Keratinocyte (primary cell): Measurements from ENCODE around the gene DKK3. TPM values are rescaled to one million over a fixed set of nuclear protein-coding genes. Genes with fewer than 3 reads are reported as not detected.

Experiments
- DNase-seq: peaks from one replicate; pipeline ENCODE4 v3.0.0-alpha.2; 2011; ENCODE audit warnings: low read depth, missing footprints, low spot score
- FAIRE-seq: peaks from 2 replicates; lab custom pipeline; 2011; peaks lifted over from hg19 to GRCh38; lab: Jason Lieb, UNC
- H2AFZ ChIP-seq: 2 replicates; pipeline ENCODE4 v1.6.0; 2012; ENCODE audit warnings: low read length, control low read depth, inconsistent platforms; ENCODE audit not compliant: control insufficient read depth
- H3K27ac ChIP-seq: 2 replicates; pipeline ENCODE4 v1.5.1; 2011; ENCODE audit warnings: low read length; ENCODE audit not compliant: control insufficient read depth, insufficient read depth
- H3K27me3 ChIP-seq: 3 replicates; pipeline ENCODE4 v1.6.0; 2011; ENCODE audit warnings: low read length; ENCODE audit not compliant: control insufficient read depth, insufficient read depth; ENCODE audit errors: extremely low read depth
- H3K36me3 ChIP-seq, 2 experiments: 2 replicates in 1 of 2; 3 replicates in 1 of 2; pipeline ENCODE4 v1.5.1; 2011; ENCODE audit warnings: low read length in 2 of 2, mild to moderate bottlenecking in 1 of 2; ENCODE audit not compliant: control insufficient read depth in 2 of 2, insufficient read depth in 2 of 2; ENCODE audit errors: extremely low read depth in 1 of 2
- H3K4me1 ChIP-seq: 3 replicates; pipeline ENCODE4 v1.5.1; 2011; ENCODE audit warnings: low read length; ENCODE audit not compliant: control insufficient read depth, insufficient read depth; ENCODE audit errors: extremely low read depth
- H3K4me2 ChIP-seq: 3 replicates; pipeline ENCODE4 v1.6.0; 2011; ENCODE audit warnings: low read depth, low read length; ENCODE audit not compliant: control insufficient read depth, insufficient read depth; ENCODE audit errors: extremely low read depth
- H3K4me3 ChIP-seq, 3 experiments: fragments of 200-600 bp in 1 of 3; sonication (generic) in 1 of 3; 2 replicates in 2 of 3; 3 replicates in 1 of 3; pipeline ENCODE4 v1.5.1; 2011 to 2016; ENCODE audit warnings: low read length in 3 of 3, mild to moderate bottlenecking in 3 of 3, control low read depth in 2 of 3, inconsistent platforms in 1 of 3, low read depth in 1 of 3, mixed read lengths in 1 of 3, mixed run types in 1 of 3, moderate library complexity in 1 of 3; ENCODE audit not compliant: control insufficient read depth in 2 of 3, insufficient read depth in 2 of 3; ENCODE audit errors: extremely low read depth in 1 of 3
- H3K79me2 ChIP-seq: 2 replicates; pipeline ENCODE4 v1.6.0; 2012; ENCODE audit warnings: low read length; ENCODE audit not compliant: control insufficient read depth, insufficient read depth
- H3K9ac ChIP-seq: 3 replicates; pipeline ENCODE4 v1.6.0; 2011; ENCODE audit warnings: low read length; ENCODE audit not compliant: control insufficient read depth, insufficient read depth; ENCODE audit errors: extremely low read depth
- H3K9me1 ChIP-seq: 3 replicates; pipeline ENCODE4 v1.6.0; 2011; ENCODE audit warnings: low read length; ENCODE audit not compliant: control insufficient read depth, insufficient read depth; ENCODE audit errors: extremely low read depth
- H3K9me3 ChIP-seq: 2 replicates; pipeline ENCODE4 v1.5.1; 2012; ENCODE audit warnings: low read depth, low read length; ENCODE audit not compliant: control insufficient read depth
- H4K20me1 ChIP-seq: 3 replicates; pipeline ENCODE4 v1.6.0; 2011; ENCODE audit warnings: low read length; ENCODE audit not compliant: control insufficient read depth, insufficient read depth; ENCODE audit errors: extremely low read depth
- CTCF ChIP-seq, 3 experiments: IDR thresholded peaks in 1 of 3; conservative IDR thresholded peaks in 1 of 3; optimal IDR thresholded peaks in 1 of 3; 2 replicates in 2 of 3; 3 replicates in 1 of 3; pipeline versions ENCODE3 to v1.5.1; 2011; ENCODE audit warnings: low read length in 3 of 3, mild to moderate bottlenecking in 3 of 3, moderate library complexity in 2 of 3, control low read depth in 1 of 3, inconsistent platforms in 1 of 3; ENCODE audit not compliant: insufficient read depth in 2 of 3; ENCODE audit errors: extremely low read depth in 1 of 3
- EZH2 ChIP-seq: IDR thresholded peaks from one replicate; pipeline ENCODE4 v1.6.1; 2012; ENCODE audit warnings: inconsistent platforms, mild to moderate bottlenecking, low read length, moderate library complexity
- dilution Hi-C: fragments of 300-500 bp; cut with MboI; formaldehyde crosslinking; loops from one replicate; pipeline ENCODE4 v1.7.0; 2020; ENCODE audit warnings: low sequenced_read_pairs; ENCODE audit not compliant: extremely low pct_ligation_motif_present
- polyA plus RNA-seq, 5 experiments: library from polyadenylated mRNA; depleted of rRNA in 3 of 5; stranded (reverse) in 3 of 5; stranded (forward) in 1 of 5; unstranded in 1 of 5; fragments of >200 nt; gene quantifications; 1 replicate in 1 of 5; 2 replicates in 3 of 5; 3 replicates in 1 of 5; pipeline versions ENCODE4 v1.2.1 to v1.2.3, GENCODE V29; 2011 to 2012; ENCODE audit warnings: missing spikeins in 2 of 5, low read depth in 1 of 5, low replicate concordance in 1 of 5

Gene DKK3
- polyA plus RNA-seq, 1 donor (not counting 4 experiments of a cell fraction or from before 2014, with no cell fraction given) = 712 TPM

- no peak overlapping the region for H2AFZ ChIP-seq
- H3K36me3 ChIP-seq = peaks cover 11 to 61% of the 10 kb centered on the region in 2 experiments
- no peak overlapping the region for H3K4me2 ChIP-seq
- dilution Hi-C loops = no loop called here
- no peak for FAIRE-seq
- TF ChIP-seq EZH2 = no peak
- no peak for TF ChIP-seq CTCF (optimal IDR thresholded peaks at IDR 0.05 in 1 of 3, IDR thresholded peaks at IDR 0.05 in 1 of 3, conservative IDR thresholded peaks at IDR 0.05 in 1 of 3; ENCODE audit: extremely low read depth in 1 of 3, insufficient read depth in 2 of 3, low read length in 3 of 3)
- no peak for DNase-seq
- no peaks in the 10 kb centered on the region for H3K27me3 ChIP-seq
- H3K9me1 ChIP-seq = no peaks in the 10 kb centered on the region
- H3K4me3 ChIP-seq = no peak overlapping the region
- peaks cover 48% of the 10 kb centered on the region for H3K4me1 ChIP-seq
- no peaks in the 10 kb centered on the region for H4K20me1 ChIP-seq
- peaks cover 45% of the 10 kb centered on the region for H3K79me2 ChIP-seq
- H3K27ac ChIP-seq = no peak overlapping the region
- H3K9ac ChIP-seq = no peak overlapping the region
- no peaks in the 10 kb centered on the region for H3K9me3 ChIP-seq
Observed at GRCh38 chr11:12001186-12001585, 7.2 kb downstream of the DKK3 start.

GRCh38 chr11:11998091-11998781 is 10.2 kb downstream of the DKK3 start:
- H3K27ac ChIP-seq = peak overlapping the region; percentile 77
- H3K4me1 ChIP-seq = peaks cover 60% of the 10 kb centered on the region
- peaks cover 12 to 54% of the 10 kb centered on the region in 2 experiments for H3K36me3 ChIP-seq
- peak overlapping the region; percentile 49 for H3K9ac ChIP-seq
- no peak for TF ChIP-seq CTCF (optimal IDR thresholded peaks at IDR 0.05 in 1 of 3, IDR thresholded peaks at IDR 0.05 in 1 of 3, conservative IDR thresholded peaks at IDR 0.05 in 1 of 3; ENCODE audit: extremely low read depth in 1 of 3, insufficient read depth in 2 of 3, low read length in 3 of 3)
- TF ChIP-seq EZH2 = no peak
- FAIRE-seq (peak; percentile 98), DNase-seq (peak; percentile 59)
- H2AFZ ChIP-seq = no peak overlapping the region
- H3K27me3 ChIP-seq = no peaks in the 10 kb centered on the region
- dilution Hi-C loops = no loop called here
- H3K9me1 ChIP-seq = peaks cover 2% of the 10 kb centered on the region
- peak overlapping the region in 2 of 3 experiments; percentile 26 to 50 for H3K4me3 ChIP-seq
- H3K9me3 ChIP-seq = no peaks in the 10 kb centered on the region
- H4K20me1 ChIP-seq = no peaks in the 10 kb centered on the region
- H3K4me2 ChIP-seq = peak overlapping the region; percentile 83
- H3K79me2 ChIP-seq = peaks cover 27% of the 10 kb centered on the region
